ENCODE measurements around the gene RAB30.

RAB30 gene

GRCh38 chr11:83027289-83027688 lies 44.4 kb downstream of the RAB30 start:
- no peaks in the 10 kb centered on the region for H3K36me3 ChIP-seq (ENCODE audit: insufficient read depth)
- no peak overlapping the region for H3K9ac ChIP-seq
- H3K27ac ChIP-seq: no peak overlapping the region
- H3K4me1 ChIP-seq (ENCODE audit: low read depth, poor library complexity, severe bottlenecking): peaks cover 40% of the 10 kb centered on the region
- no peak for TF ChIP-seq CTCF (conservative IDR thresholded peaks at IDR 0.05; ENCODE audit: low read depth, low read length)
- H3K4me3 ChIP-seq (IDR thresholded peaks at IDR 0.05; ENCODE audit: insufficient read depth, low read depth, low read length): no peak overlapping the region
- H3K4me2 ChIP-seq: no peak overlapping the region
- H3K27me3 ChIP-seq (ENCODE audit: insufficient read depth, low read depth): no peaks in the 10 kb centered on the region
- H3K79me2 ChIP-seq (ENCODE audit: insufficient read depth, low read depth): peaks cover 8% of the 10 kb centered on the region
- H2AFZ ChIP-seq (ENCODE audit: low read depth): no peak overlapping the region
- no peaks in the 10 kb centered on the region for H4K20me1 ChIP-seq (ENCODE audit: insufficient read depth)

- no peaks in the 10 kb centered on the region for H4K20me1 ChIP-seq (ENCODE audit: insufficient read depth)
- H2AFZ ChIP-seq (ENCODE audit: low read depth): no peak overlapping the region
- H3K27me3 ChIP-seq (ENCODE audit: insufficient read depth, low read depth): no peaks in the 10 kb centered on the region
- H3K4me2 ChIP-seq: no peak overlapping the region; the same call in 1 of the 2 replicates
- no peaks in the 10 kb centered on the region; the same call in 1 of the 2 replicates for H3K79me2 ChIP-seq (ENCODE audit: insufficient read depth, low read depth)
- TF ChIP-seq CTCF (conservative IDR thresholded peaks at IDR 0.05; ENCODE audit: low read depth, low read length): no peak
- H3K36me3 ChIP-seq (ENCODE audit: insufficient read depth): no peaks in the 10 kb centered on the region
- peaks cover 33% of the 10 kb centered on the region for H3K4me1 ChIP-seq (ENCODE audit: low read depth, poor library complexity, severe bottlenecking)
- no peak overlapping the region for H3K9ac ChIP-seq
- H3K27ac ChIP-seq: no peak overlapping the region
- no peak overlapping the region for H3K4me3 ChIP-seq (IDR thresholded peaks at IDR 0.05; ENCODE audit: insufficient read depth, low read depth, low read length)
Observed at GRCh38 chr11:83026229-83026628, 45.5 kb downstream of the RAB30 start.

- no peak for TF ChIP-seq CTCF (conservative IDR thresholded peaks at IDR 0.05; ENCODE audit: low read depth, low read length)
- H3K4me2 ChIP-seq: peak overlapping the region; percentile 53
- H3K79me2 ChIP-seq (ENCODE audit: insufficient read depth, low read depth): no peaks in the 10 kb centered on the region
- H3K4me3 ChIP-seq (IDR thresholded peaks at IDR 0.05; ENCODE audit: insufficient read depth, low read depth, low read length): no peak overlapping the region
- peak overlapping the region; percentile 1; the same call in 1 of the 2 replicates for H3K9ac ChIP-seq
- H2AFZ ChIP-seq (ENCODE audit: low read depth): 0 out of 2 replicates have a peak overlapping the region, but pooled peaks have one; percentile 3
- no peaks in the 10 kb centered on the region for H3K27me3 ChIP-seq (ENCODE audit: insufficient read depth, low read depth)
- no peaks in the 10 kb centered on the region for H4K20me1 ChIP-seq (ENCODE audit: insufficient read depth)
- peaks cover 33% of the 10 kb centered on the region for H3K4me1 ChIP-seq (ENCODE audit: low read depth, poor library complexity, severe bottlenecking)
- no peaks in the 10 kb centered on the region for H3K36me3 ChIP-seq (ENCODE audit: insufficient read depth)
- H3K27ac ChIP-seq: peak overlapping the region; percentile 3; the same call in 1 of the 2 replicates
Observed at GRCh38 chr11:83025267-83025704, 46.4 kb downstream of the RAB30 start.

GRCh38 chr11:83024270-83024854 lies 47.3 kb downstream of the RAB30 start:
- Histone ChIP-seq H2AFZ (ENCODE audit: low read depth) (no peak overlapping the region), H4K20me1 (ENCODE audit: insufficient read depth) (no peaks in the 10 kb centered on the region), H3K27ac (no peak overlapping the region), H3K4me2 (peak overlapping the region; percentile 53), H3K9ac (no peak overlapping the region), H3K4me1 (ENCODE audit: low read depth, poor library complexity, severe bottlenecking) (peaks cover 33% of the 10 kb centered on the region), H3K4me3 (IDR thresholded peaks at IDR 0.05; ENCODE audit: insufficient read depth, low read depth, low read length) (no peak overlapping the region), H3K36me3 (ENCODE audit: insufficient read depth) (no peaks in the 10 kb centered on the region), H3K27me3 (ENCODE audit: insufficient read depth, low read depth) (no peaks in the 10 kb centered on the region), H3K79me2 (ENCODE audit: insufficient read depth, low read depth) (no peaks in the 10 kb centered on the region)
- TF ChIP-seq CTCF (conservative IDR thresholded peaks at IDR 0.05; ENCODE audit: low read depth, low read length): no peak

Data from KMS-11 (cell line).